HG02642 (cell line): Measurements from ENCODE around the gene GET4.

Experiments
- ATAC-seq: cut with Tn5 transposase; IDR thresholded peaks from one replicate; pipeline ENCODE4 v1.9.1; 2021; ENCODE audit warnings: mild to moderate bottlenecking; ENCODE audit not compliant: unreplicated experiment, poor library complexity

GET4 gene, protein sequence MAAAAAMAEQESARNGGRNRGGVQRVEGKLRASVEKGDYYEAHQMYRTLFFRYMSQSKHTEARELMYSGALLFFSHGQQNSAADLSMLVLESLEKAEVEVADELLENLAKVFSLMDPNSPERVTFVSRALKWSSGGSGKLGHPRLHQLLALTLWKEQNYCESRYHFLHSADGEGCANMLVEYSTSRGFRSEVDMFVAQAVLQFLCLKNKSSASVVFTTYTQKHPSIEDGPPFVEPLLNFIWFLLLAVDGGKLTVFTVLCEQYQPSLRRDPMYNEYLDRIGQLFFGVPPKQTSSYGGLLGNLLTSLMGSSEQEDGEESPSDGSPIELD

GRCh38 chr7:876077-876971, at the start of gene GET4:
Gene GET4, plus strand, starts transcription at chr7:876554. Its CDS starts 92 bp downstream, at chr7:876646.
- ATAC-seq = peak; percentile 81

- no peak for ATAC-seq
Measured at GRCh38 chr7:828793-829561, 47.4 kb upstream of the GET4 start.

DNA sequence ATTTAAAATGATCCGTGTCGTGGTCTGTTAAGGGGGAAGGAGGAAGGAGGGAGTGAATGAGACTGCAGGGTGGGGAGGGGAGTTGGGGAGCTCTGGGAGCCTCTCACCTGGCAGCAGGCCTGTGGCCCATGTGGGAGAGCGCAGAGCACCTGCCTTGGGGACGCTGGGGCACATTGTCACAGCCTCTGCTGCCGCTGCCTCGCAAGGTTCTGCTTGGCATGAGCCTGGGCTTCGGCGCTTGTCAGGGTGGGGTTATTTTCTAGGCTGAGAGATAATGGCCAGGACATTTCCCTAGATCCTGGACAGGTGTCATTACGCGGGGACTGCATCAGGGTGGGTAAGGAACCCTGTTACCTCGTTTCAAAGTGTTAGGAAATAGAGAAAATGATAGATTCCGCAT, 46.3 kb upstream of the GET4 start:
- ATAC-seq = no peak

- no peak for ATAC-seq
Measured at GRCh38 chr7:831596-832166, 44.7 kb upstream of the GET4 start.

DNA sequence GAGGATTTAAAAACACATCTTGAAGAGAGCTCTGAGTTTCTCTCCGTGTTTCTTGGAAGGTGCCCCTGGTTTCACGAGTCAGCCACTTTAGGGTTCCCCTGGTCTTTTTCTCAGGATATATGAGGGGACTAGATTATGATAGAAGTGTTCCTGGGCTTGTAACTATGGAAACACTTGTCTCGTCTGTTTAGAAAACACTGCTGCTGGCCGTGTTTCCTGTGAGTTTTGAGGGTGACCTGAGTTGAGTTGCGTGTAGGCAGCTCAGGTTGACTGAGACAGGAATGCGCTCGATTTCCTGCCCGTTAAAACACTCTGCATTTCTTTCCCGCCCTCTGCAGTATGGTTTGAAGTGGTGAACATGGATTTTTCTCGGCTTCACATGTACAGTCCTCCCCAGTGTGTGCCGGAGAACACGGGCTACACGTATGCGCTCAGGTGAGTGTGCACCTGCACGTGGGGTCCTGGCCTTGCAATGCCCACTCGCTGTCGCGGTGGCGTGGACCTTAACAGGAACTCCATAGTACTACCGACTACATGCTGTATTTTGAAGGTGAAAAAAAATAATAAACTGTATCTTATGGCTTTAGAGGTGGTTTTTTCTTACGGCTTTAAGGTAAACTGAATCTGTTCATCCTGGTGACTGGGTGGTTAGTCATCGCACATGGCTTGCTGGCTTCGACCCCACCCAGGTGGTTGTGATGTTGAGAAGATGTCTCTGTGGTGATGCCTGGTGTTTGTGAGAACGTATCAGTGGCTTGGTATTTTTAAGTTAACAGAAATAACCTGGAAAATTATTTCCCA, 44.0 kb upstream of the GET4 start, which contains the start of gene SUN1:
SUN1 (plus strand) TSS at position 310 of the 801 bp plus-strand sequence; CDS start at position 359, 49 bp downstream.
- ATAC-seq = no peak

DNA sequence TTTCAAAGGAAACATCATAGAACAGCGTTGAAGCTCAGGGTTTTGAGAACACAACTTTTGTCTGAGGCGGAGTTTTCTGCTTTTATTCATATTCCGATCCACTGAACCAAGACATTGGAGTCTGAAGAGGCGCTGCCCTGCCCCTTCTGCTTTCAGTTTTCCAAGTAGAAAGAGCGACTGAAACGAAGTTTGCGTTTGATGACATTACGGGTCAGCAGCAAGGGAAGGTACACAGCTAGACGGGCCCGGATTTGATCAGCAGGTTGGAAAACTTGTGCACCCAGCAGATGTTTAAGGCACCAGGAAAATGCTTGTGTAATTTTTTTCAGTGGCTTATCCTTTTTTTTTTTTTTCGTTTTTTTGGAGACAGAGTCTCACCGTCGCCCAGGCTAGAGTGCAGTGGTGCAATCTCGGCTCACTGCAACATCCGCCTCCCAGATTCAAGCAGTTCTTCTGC, 43.4 kb upstream of the GET4 start:
- no peak for ATAC-seq

GRCh38 chr7:833601-834258, 42.6 kb upstream of the GET4 start:
- ATAC-seq = no peak

GRCh38 chr7:834277-834676, 42.1 kb upstream of the GET4 start:
- no peak for ATAC-seq

- ATAC-seq = no peak
Measured at GRCh38 chr7:835021-835420, 41.3 kb upstream of the GET4 start.

GRCh38 chr7:835485-836401, 40.6 kb upstream of the GET4 start:
- ATAC-seq = no peak

DNA sequence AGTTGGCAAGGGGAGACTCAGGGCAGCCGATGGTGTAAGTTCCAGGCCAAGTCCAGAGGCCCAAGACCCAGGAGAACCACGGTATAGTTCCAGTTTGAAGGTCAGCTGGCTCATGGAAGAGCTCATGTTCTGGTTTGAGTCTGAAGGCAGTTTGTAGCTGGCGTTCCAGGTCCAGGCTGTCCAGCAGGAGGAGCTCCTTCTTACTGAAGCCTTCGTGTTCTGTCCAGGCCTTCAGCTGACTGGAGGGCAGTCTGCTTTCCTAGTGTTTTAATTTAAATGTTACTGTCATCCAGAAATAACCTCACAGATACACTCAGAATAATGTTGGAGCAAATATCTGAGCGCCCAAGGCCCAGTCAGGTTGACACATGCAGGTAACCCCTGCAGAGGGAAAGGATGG, 39.9 kb upstream of the GET4 start:
- no peak for ATAC-seq

- ATAC-seq = no peak
Measured at GRCh38 chr7:837001-837400, 39.4 kb upstream of the GET4 start.

DNA sequence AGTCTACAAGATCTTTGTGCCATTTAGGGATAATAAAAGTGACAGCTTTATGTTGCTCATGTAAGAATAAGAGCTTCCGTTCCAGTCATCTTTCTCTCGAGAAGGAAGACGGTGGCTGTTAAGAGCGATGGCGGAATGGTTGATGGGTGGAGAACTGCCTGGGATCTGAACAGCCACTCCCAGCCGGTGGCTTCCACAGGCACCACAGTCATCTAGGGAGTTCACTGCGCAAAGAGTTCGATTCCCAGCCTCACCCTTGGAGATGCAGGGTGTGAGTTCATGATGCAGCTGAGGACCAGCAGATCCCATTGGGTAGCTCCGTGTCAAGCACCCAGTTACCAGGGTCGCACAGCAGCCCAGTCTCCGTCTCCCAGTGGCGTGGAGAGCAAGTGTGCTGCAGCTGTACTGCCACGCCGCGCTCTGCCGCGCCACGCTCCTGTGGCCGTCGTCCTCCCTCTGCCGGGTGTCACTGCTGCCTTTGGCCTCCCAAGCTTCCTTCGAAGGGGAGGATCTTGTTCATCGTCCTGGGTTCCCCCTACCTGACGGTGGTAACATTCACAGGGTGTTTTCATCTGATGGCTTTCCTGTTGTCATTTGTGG, 36.3 kb upstream of the GET4 start:
- ATAC-seq = no peak

DNA sequence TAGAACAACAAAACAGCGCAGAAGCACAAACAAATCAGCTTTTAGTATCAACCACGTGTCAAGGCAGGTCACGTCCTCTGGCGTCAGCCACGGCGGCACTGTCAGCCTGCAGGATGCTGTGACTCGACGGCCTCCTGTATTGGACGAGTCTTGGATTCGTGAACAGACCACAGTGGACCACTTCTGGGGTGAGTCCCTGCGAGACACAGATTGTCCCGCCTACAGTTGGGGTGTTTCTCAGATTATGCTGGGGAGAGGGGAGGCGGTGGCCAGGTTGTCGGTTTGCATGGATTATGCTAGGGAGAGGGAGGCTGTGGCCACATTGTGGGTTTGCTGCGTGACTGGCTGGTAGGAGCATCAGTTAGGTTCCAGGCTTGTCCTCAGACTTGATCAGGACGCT, 34.4 kb upstream of the GET4 start:
- no peak for ATAC-seq

DNA sequence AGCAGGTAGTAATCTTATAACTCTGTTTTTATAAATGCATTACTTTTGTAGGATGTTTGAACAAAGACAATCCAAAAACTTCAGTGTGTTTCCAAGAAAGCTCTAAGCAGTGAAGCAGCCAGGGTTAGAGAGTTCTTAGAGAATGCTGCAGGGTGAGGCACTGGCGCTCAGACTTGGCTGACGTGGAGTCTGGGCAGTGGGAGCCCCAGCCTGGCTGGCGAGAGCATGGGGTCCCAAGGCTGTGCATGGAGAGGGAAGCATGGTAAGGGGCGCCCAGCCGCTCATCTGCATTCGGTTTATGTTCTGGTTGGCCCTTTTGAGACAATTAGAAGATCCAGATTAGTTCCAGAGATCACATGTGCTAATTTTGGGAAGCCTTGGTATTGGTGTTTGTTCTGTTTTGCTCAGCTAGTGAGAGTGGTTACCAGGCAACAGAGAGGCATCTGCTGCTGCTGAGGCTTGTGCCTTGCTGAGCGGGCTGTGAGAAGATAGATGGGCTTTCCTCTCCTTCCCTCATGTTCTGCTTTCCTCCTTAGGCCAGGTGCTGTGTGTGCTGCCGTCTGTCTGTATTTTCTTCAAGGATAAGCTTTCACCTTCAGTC, 33.8 kb upstream of the GET4 start:
- no peak for ATAC-seq

DNA sequence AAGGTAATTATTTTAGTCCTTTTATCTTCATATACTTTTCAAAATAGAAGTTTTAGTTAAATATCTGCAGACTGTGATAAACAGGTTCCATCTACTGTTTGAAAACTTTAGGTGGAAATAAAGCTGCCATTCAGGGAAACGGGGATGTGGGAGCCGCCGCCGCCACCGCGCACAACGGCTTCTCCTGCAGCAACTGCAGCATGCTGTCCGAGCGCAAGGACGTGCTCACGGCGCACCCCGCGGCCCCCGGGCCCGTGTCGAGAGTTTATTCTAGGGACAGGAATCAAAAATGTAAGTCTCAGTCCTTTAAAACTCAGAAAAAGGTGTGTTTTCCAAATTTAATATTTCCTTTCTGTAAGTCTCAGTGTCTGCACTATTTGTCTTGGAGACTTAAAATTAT, 33.1 kb upstream of the GET4 start:
- no peak for ATAC-seq

- ATAC-seq = no peak
Measured at GRCh38 chr7:844043-844442, 32.3 kb upstream of the GET4 start.
